DOHH2 (cell line): ENCODE measurements around the gene NUP205.
"Not testable (repeated sequence)": the region's sequence is repeated elsewhere in the genome, so short reads cannot be mapped to it uniquely, and the experiment has no call there.

Experiments
- H3F3A ChIP-seq: fragments of 200-600 bp; sonication (generic), shearing (Covaris generic); 2 replicates; pipeline ENCODE4 v1.6.0; 2016; ENCODE audit warnings: antibody characterized with exemption, mild to moderate bottlenecking; ENCODE audit not compliant: control insufficient read depth, insufficient read depth
- H3K27ac ChIP-seq: fragments of 200-600 bp; sonication (generic); 2 replicates; pipeline ENCODE4 v1.5.1; 2014; ENCODE audit warnings: low read depth, mild to moderate bottlenecking, low read length, moderate library complexity
- H3K27me3 ChIP-seq: fragments of 200-600 bp; sonication (generic); 2 replicates; pipeline ENCODE4 v1.6.1; 2014; ENCODE audit warnings: mild to moderate bottlenecking, low read length, mixed read lengths; ENCODE audit not compliant: control insufficient read depth
- H3K36me3 ChIP-seq: fragments of 200-600 bp; sonication (generic); 2 replicates; pipeline ENCODE4 v1.6.1; 2014; ENCODE audit warnings: mild to moderate bottlenecking, low read length, moderate library complexity, mixed read lengths; ENCODE audit not compliant: control insufficient read depth
- H3K4me1 ChIP-seq: fragments of 200-600 bp; sonication (generic); 2 replicates; pipeline ENCODE4 v1.6.1; 2014; ENCODE audit warnings: mild to moderate bottlenecking, low read length, mixed read lengths; ENCODE audit not compliant: control insufficient read depth
- H3K4me2 ChIP-seq: fragments of 200-600 bp; sonication (generic); 2 replicates; pipeline ENCODE4 v1.6.0; 2014; ENCODE audit warnings: mild to moderate bottlenecking, low read length, moderate library complexity
- H3K4me3 ChIP-seq: fragments of 200-600 bp; sonication (generic); 2 replicates; pipeline ENCODE4 v1.5.1; 2014; ENCODE audit warnings: mild to moderate bottlenecking, low read length, mixed read lengths
- H3K79me2 ChIP-seq: fragments of 200-600 bp; sonication (generic); 2 replicates; pipeline ENCODE4 v1.6.1; 2014; ENCODE audit warnings: mild to moderate bottlenecking, low read length, mixed read lengths; ENCODE audit not compliant: control insufficient read depth
- H3K9me2 ChIP-seq: fragments of 200-600 bp; sonication (generic); replicated peaks from 2 replicates; pipeline ENCODE4 v1.6.1; 2014; ENCODE audit warnings: mild to moderate bottlenecking, low read length, mixed read lengths; ENCODE audit not compliant: control insufficient read depth
- H3K9me3 ChIP-seq: fragments of 200-600 bp; sonication (generic); 2 replicates; pipeline ENCODE4 v1.6.1; 2014; ENCODE audit warnings: antibody characterized with exemption, low read length, mixed read lengths; ENCODE audit not compliant: control insufficient read depth, insufficient read depth
- H4K20me1 ChIP-seq: fragments of 200-600 bp; sonication (generic); 2 replicates; pipeline ENCODE4 v1.6.0; 2014; ENCODE audit warnings: low read depth, mild to moderate bottlenecking, antibody characterized with exemption, low read length, moderate library complexity; ENCODE audit not compliant: control insufficient read depth, insufficient read depth
- CTCF ChIP-seq: fragments of 200-600 bp; sonication (generic); IDR thresholded peaks from one replicate; pipeline ENCODE4 v1.5.1; 2014; ENCODE audit warnings: antibody characterized with exemption, mild to moderate bottlenecking, low read depth, low read length; ENCODE audit not compliant: poor library complexity, severe bottlenecking
- EZH2phosphoT487 ChIP-seq: fragments of 200-600 bp; sonication (generic); IDR thresholded peaks from 2 replicates; pipeline ENCODE4 v1.6.1; 2017; ENCODE audit warnings: borderline replicate concordance, mild to moderate bottlenecking, antibody characterized with exemption, low read length, moderate library complexity, mixed read lengths

NUP205 gene

GRCh38 chr7:135692055-135692454 lies 134.3 kb downstream of the NUP205 start:
- Histone ChIP-seq H3K27ac (no peak overlapping the region), H3K4me1 (no peaks in the 10 kb centered on the region), H3K79me2 (no peaks in the 10 kb centered on the region), H3K9me2 (no peaks in the 10 kb centered on the region), H3K27me3 (no peaks in the 10 kb centered on the region), H3F3A (no peaks in the 10 kb centered on the region), H3K9me3 (no peaks in the 10 kb centered on the region), H3K36me3 (no peaks in the 10 kb centered on the region), H3K4me2 (no peak overlapping the region), H3K4me3 (no peak overlapping the region), H4K20me1 (no peaks in the 10 kb centered on the region)
- TF ChIP-seq CTCF (no peak), EZH2phosphoT487 (no peak)

GRCh38 chr7:135692606-135693005 lies 134.9 kb downstream of the NUP205 start:
- not testable (repeated sequence) for H3K36me3 ChIP-seq, H3K4me3 ChIP-seq, H3F3A ChIP-seq, H3K9me3 ChIP-seq, H3K9me2 ChIP-seq, H3K79me2 ChIP-seq, H4K20me1 ChIP-seq, H3K27me3 ChIP-seq, H3K4me2 ChIP-seq, H3K4me1 ChIP-seq, H3K27ac ChIP-seq

GRCh38 chr7:135693558-135693957 lies 135.8 kb downstream of the NUP205 start:
- no peaks in the 10 kb centered on the region for H3K9me3 ChIP-seq
- H3F3A ChIP-seq, result no peaks in the 10 kb centered on the region
- no peaks in the 10 kb centered on the region for H3K4me1 ChIP-seq
- TF ChIP-seq CTCF, result no peak
- TF ChIP-seq EZH2phosphoT487, result no peak
- no peaks in the 10 kb centered on the region for H3K27me3 ChIP-seq
- no peaks in the 10 kb centered on the region for H3K36me3 ChIP-seq
- H3K9me2 ChIP-seq, result no peaks in the 10 kb centered on the region
- no peaks in the 10 kb centered on the region for H3K79me2 ChIP-seq
- no peak overlapping the region for H3K4me3 ChIP-seq
- H3K4me2 ChIP-seq, result no peak overlapping the region
- no peak overlapping the region for H3K27ac ChIP-seq
- H4K20me1 ChIP-seq, result no peaks in the 10 kb centered on the region

GRCh38 chr7:135697276-135698049 lies 139.7 kb downstream of the NUP205 start:
- Histone ChIP-seq H3K27me3 (no peaks in the 10 kb centered on the region; the same call in 1 of the 2 replicates), H4K20me1 (no peaks in the 10 kb centered on the region), H3K9me3 (no peaks in the 10 kb centered on the region), H3K4me3 (no peak overlapping the region), H3K9me2 (no peaks in the 10 kb centered on the region), H3K4me2 (no peak overlapping the region), H3K27ac (no peak overlapping the region), H3K36me3 (no peaks in the 10 kb centered on the region), H3F3A (no peaks in the 10 kb centered on the region), H3K79me2 (no peaks in the 10 kb centered on the region), H3K4me1 (no peaks in the 10 kb centered on the region)
- no peak for TF ChIP-seq CTCF
- TF ChIP-seq EZH2phosphoT487, result no peak
